GM18511 (cell line): ENCODE results near the gene ABHD17A.
"Not testable (repeated sequence)": the region's sequence is repeated elsewhere in the genome, so short reads cannot be mapped to it uniquely, and the experiment has no call there.

Source experiments
- ATAC-seq: cut with Tn5 transposase; IDR thresholded peaks from one replicate; pipeline ENCODE4 v1.9.1; 2021; ENCODE audit warnings: mild to moderate bottlenecking, moderate library complexity; ENCODE audit not compliant: unreplicated experiment

The ABHD17A gene

GRCh38 chr19:1882089-1882785, 3.1 kb downstream of the ABHD17A start:
- ATAC-seq: no peak

- not testable (repeated sequence) for ATAC-seq
Observed at GRCh38 chr19:1881393-1882088, 3.8 kb downstream of the ABHD17A start.

DNA sequence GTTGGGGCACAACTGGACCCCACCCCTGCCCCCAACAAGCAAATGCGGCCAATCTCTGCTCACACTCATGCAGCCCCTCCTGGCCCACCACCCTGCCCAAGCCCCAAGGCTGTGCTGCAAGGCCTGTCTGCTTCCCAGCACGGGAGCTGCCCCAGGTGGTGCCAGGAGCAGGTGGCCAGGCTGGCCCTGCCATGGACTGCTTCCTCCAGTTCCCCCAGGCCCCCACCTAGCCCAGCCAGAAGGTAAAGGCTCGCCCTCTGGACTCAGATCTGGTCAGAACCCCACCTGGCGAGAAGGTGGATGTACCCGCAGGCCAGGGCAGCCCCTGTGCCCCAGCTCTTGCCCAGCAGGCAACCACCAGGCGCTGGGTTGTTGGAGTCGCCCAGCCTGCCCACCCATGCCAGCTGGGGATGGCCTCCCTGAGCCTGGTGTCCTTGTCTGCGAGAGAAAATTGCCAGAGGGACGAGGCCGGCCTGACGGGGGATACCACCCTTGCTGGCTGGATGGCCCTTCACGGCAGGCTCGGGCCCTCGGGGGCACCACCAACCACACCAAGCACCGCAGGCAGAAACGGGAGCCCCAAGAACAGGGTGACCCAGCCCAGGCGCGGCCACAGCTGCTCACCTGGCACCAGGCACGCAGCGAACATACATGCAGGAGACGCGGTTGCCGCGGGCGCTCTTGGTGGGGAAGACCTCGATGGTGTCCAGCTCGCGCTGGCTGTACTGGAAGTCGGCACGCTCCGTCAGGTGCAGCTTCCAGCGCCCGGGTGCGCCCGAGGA, 4.5 kb downstream of the ABHD17A start:
- ATAC-seq: no peak

DNA sequence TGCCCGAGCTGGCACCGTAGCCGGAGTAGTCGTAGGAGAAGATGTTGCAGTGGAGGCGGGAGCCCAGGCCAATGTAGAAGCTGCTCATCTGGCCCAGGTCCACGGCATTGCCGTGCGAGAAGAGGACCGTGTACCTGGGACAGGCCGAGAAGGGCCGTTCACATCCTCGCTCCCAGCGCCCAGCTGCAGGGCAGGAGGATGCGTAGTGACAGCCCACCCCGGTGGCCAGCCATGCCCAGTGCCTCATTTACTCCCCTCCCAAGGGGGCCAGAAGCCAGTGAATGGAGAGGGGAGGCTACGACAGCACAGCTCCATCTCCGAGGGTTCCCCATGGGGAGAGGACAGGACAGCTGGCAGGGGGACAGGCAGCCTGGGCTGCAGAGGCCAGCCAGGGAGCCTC, 5.3 kb downstream of the ABHD17A start:
- ATAC-seq: not testable (repeated sequence)

GRCh38 chr19:1878583-1878982, 6.7 kb downstream of the ABHD17A start:
- ATAC-seq: not testable (repeated sequence)

GRCh38 chr19:1877280-1877660, 8.0 kb downstream of the ABHD17A start:
- not testable (repeated sequence) for ATAC-seq

DNA sequence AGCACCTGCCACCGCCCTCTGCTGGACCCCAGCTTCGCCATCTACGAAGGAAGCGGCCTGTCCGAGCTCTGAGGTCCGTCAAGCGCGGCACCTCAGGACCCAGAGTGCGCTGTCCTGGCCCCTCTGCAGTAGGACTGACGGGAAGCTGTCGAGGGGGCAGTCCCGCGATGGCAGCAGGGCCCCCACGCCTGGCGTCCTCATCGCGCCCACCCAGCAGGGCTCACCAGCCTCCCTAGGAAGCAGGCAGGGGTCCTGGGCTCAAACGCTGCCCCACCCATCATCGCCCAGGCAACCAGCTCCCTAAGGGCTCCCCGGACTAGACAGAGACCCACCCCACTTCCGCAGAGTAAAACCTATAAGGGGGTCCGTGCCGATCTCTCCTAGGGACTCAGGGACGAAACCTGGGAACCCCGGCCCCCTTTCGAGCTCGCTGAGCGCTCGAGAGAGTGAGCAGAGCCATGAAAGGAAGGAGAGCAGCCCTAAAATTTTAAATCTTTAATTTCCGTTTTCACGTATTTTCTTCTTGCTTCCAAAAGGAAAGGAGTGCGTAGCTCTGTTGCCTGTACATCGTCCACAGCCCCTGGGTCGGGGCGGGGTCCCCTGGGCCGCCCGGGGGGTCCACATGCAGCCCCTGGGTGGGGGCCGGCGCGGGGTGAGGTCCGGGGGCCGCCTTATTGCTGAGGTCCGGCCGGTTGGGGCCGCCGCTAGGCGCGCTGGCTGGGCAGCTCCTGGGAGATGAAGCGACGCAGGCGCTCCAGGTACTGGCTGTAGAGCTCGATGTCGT, 8.6 kb downstream of the ABHD17A start:
- peak; percentile 9 for ATAC-seq

DNA sequence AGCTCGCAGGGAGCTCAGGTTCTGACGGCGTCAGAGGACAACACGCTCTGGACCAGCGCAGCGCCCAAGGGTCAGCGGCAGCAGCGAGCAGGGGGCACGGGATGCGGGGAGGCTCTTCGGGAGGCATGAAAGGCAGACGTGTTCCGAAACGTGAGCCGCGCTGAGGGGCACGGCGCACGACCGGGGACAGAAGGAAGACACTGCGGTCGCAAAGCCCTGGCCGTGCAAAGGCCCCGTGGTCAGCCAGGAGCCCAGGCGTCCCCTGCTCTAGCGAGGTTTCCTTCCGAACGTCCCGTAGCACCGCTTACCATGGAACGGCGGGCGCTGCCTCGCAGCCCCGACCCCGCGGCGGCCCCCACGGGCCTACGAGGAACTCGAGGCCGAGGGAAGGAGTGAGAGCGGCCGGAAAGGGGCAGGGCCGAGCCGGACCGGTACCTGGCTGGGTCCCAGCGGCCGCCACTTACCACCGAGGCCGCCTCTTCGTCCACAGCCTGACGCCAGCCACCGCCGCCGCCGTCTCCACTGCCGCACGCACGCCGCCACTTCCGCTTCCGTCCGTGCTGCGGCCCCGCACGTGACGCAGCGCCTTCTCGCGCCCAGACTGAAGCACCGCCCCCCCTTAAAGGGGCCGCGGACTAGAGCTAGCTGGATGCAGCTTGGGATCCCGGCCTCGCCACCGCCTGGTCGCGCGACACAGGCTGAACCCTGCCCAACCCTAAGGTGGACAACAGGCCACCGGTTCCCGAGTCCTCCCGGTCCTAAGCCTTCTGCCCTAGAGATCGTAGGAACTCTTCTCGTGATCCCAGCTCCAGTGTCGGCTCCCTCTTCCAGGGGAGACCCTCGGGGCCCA, 9.4 kb downstream of the ABHD17A start:
- ATAC-seq: peak; percentile 89

GRCh38 chr19:1875265-1875645, 10.0 kb downstream of the ABHD17A start:
- not testable (repeated sequence) for ATAC-seq

DNA sequence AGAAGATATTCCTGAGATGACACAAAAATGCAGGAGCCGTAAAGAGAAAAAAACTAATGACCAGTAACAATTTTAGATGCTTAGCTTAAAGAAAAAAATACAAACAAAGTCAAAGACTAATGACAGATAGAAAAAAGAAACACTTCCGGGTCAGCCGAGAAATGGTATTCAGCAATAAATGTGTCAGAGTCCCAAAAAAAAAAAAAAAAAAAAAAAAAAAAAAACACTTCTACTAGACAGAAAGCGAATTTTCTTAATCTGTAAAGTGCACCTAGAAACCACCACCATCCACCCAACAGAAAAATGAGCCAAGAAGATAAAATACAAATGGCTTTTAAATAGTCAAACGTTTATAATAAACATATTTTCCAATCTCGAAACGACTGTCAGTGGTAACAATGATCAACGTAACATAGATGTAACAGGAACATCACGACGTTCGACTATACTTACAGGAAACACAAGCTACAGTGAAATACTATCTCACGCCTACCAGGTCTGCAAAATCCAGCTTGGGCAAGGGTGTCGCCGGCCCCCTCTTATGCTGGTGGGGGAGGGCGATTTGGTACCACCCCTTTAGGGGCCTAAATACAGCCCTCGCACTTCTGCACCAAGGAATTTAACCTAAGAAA, 10.6 kb downstream of the ABHD17A start:
- no peak for ATAC-seq

- no peak for ATAC-seq
Observed at GRCh38 chr19:1873524-1874473, 11.5 kb downstream of the ABHD17A start.

DNA sequence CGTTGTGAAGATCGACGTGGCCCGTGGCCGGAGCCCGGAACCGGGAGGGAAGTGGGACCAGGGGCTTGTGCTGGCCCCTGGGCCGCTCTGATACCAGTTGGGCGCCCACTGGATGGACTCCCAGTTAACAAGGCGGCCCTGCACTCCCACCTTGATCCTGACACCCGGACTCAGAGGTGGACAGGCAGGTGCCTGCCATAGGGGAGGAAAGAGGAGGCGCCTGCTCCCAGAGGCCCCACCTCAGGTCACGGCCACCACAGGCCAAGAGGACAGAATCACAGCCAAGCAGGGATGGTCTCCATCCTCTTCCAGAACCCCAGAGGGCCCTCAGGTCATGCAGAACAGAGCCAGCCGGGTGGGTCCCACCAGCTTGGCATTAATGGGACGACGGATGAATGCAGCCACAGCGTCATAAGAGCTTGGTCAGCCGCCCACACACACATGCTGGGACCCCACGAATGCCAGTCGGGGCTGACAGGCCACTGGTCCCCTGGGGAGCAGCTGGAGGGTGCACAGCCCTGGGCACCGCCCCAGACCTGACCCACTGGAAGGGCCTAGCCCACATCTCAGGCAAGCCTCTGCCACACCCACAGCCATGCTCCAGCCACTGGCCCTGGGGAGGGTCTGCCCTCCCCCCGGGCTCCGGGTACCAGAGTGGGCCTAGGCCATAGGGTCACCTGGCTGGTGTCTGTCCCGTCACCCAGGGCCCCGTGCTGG, 12.3 kb downstream of the ABHD17A start:
- no peak for ATAC-seq

DNA sequence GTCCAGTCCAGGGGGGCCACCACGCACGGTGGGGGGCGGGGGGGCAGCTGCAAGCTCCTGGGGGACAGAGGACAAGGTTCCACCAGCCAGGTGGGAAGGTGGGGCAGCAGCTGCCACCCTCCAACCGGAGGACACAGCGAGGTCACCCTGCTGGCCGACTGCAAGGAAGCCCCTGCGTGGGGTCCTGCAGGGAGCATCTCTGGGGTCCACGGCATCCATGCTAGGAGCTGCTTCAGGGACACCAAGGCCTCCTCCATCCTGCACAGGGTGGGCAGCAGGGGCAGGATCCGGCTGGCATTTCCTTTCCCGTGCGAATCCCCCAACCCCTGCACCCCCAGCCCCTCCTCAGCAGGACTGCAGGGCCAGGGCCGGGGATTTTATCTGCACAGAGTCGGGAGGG, 13.7 kb downstream of the ABHD17A start:
- no peak for ATAC-seq

DNA sequence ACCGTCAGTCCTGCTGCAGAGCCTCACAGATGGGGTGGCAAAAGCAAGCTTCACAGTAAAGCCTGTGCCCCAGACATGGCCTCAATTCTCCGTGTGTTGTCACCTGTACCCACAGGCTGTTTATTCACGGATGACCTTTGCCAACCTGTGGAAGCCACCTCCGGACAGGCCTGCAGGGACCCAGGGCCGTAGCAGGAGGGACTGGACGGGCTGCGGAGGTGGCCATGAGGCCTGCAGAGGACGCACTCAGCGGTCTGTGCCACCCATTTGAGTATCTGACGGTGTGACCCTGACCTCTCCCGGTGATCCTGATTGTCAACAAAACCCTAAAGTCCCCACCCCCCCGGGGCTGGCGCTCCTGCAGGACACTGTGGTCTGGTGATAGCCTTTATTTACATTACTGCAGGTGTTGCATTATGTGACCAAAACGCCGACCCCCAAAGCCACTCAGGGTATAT, 14.1 kb downstream of the ABHD17A start:
- no peak for ATAC-seq

DNA sequence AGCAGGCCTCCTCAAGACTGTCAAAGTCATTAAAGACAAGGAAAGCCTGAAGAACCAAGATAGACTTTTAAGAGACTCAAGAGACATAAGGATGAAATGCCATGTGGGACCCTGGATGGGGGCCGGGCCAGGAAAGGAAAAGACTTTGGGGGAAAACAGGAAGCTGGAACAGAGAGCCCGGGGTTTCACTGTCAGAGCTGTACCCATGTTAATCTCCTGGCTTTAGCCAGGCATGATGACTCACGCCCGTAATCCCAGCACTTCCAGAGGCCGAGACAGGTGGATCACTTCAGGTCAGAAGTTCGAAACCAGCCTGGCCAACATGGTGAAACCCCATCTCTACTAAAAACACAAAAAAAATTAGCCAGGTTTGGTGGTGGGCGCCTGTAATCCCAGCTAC, 16.3 kb downstream of the ABHD17A start:
- no peak for ATAC-seq

- ATAC-seq: no peak
Observed at GRCh38 chr19:1867349-1867724, 18.0 kb downstream of the ABHD17A start.

DNA sequence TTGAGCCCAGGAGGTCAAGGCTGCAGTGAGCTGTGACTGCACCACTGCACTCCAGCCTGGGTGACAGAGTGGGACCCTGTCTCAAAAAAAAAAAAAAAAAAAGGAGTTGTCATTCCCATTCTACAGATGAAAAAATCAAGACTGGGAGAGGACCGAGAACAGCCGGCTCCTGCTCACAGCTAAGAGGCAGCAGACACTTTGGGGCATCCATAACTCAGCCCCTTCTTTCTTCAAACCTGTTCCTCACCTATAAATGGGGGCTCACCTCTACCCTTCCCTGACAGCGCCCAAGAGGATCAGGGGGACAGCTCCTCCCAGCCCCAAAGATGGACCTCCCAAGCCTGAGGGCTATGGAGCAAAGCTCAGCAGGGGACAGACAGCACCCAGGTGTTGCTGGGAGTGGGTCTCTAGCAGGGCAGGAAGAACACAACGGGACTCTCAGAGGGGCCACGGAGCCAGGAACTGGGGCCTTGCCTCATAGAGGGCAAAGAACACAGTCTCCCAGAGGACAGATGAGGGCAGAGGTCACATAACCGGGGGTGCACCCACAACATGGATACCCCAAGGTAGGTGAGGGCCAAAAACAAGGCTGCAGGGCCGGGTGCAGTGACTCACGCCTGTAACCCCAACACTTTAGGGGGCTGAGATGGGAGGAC, 18.5 kb downstream of the ABHD17A start:
- ATAC-seq: no peak
